HEK293 (cell line): ENCODE measurements around the gene CDC25A.

ENCODE experiments used
- CTCF ChIA-PET: fragments of 350-600 bp; formaldehyde crosslinking; extraction: SDS; loops from one replicate; lab custom pipeline; 2021; ENCODE audit warnings: antibody characterized with exemption; lab: Yijun Ruan, JAX
- POLR2A ChIA-PET: fragments of 300-600 bp; formaldehyde crosslinking; extraction: SDS; loops from one replicate; lab custom pipeline; 2020; ENCODE audit warnings: antibody characterized with exemption, inconsistent platforms; lab: Yijun Ruan, JAX
- H3K27ac ChIP-seq: fragments of 200-500 bp; sonication (Bioruptor generic); 2 replicates; pipeline ENCODE4 v1.5.1; 2014; ENCODE audit warnings: low read depth, low read length, control low read depth, inconsistent platforms; ENCODE audit errors: extremely low read depth
- H3K36me3 ChIP-seq, 2 experiments: fragments of 200-500 bp in 1 of 2; sonication (Bioruptor generic) in 1 of 2; 1 replicate in 1 of 2; 2 replicates in 1 of 2; pipeline ENCODE4 v1.5.1; 2014 to 2017; ENCODE audit warnings: inconsistent platforms in 2 of 2, low read length in 2 of 2; ENCODE audit not compliant: control insufficient read depth in 2 of 2, insufficient read depth in 1 of 2
- H3K4me1 ChIP-seq: fragments of 200-500 bp; sonication (Bioruptor generic); 2 replicates; pipeline ENCODE4 v1.5.1; 2014; ENCODE audit warnings: mild to moderate bottlenecking, low read length, inconsistent platforms; ENCODE audit not compliant: control insufficient read depth, insufficient read depth
- H3K4me3 ChIP-seq: 2 replicates; pipeline ENCODE4 v1.5.1; 2011; ENCODE audit warnings: low read depth, mild to moderate bottlenecking, control low read depth, low read length, moderate library complexity
- H3K9me3 ChIP-seq: fragments of 200-500 bp; sonication (Bioruptor generic); 2 replicates; pipeline ENCODE4 v1.5.1; 2014; ENCODE audit warnings: low read depth, low read length, inconsistent platforms; ENCODE audit not compliant: control insufficient read depth, insufficient read depth
- HOXD13 ChIP-seq: sonication (generic); formaldehyde crosslinking; IDR thresholded peaks from 2 replicates; pipeline ENCODE4 v1.8.0; 2022; ENCODE audit warnings: missing genetic modification reagents, borderline replicate concordance
- KLF10 ChIP-seq: fragments of 450-650 bp; IDR thresholded peaks from 2 replicates; pipeline ENCODE4 v1.5.1; 2018; ENCODE audit warnings: missing biosample characterization, mild to moderate bottlenecking, missing genetic modification characterization
- KLF8 ChIP-seq: fragments of 450-650 bp; formaldehyde crosslinking; IDR thresholded peaks from 2 replicates; pipeline ENCODE4 v1.5.1; 2016; ENCODE audit warnings: missing biosample characterization, missing genetic modification characterization
- MYNN ChIP-seq: fragments of 450-650 bp; formaldehyde crosslinking; IDR thresholded peaks from 2 replicates; pipeline ENCODE4 v1.5.1; 2016; ENCODE audit warnings: missing biosample characterization, missing genetic modification characterization, borderline replicate concordance
- SP3 ChIP-seq: fragments of 450-650 bp; formaldehyde crosslinking; IDR thresholded peaks from 2 replicates; pipeline ENCODE4 v1.5.1; 2016; ENCODE audit warnings: missing biosample characterization, missing genetic modification characterization
- ZBTB17 ChIP-seq: fragments of 450-650 bp; formaldehyde crosslinking; IDR thresholded peaks from 2 replicates; pipeline ENCODE4 v1.5.1; 2016; ENCODE audit warnings: missing biosample characterization, missing genetic modification characterization
- ZBTB44 ChIP-seq: fragments of 450-650 bp; IDR thresholded peaks from 2 replicates; pipeline ENCODE4 v1.5.1; 2018; ENCODE audit warnings: missing biosample characterization, mild to moderate bottlenecking, missing genetic modification characterization
- ZNF211 ChIP-seq: fragments of 450-650 bp; formaldehyde crosslinking; IDR thresholded peaks from 2 replicates; pipeline ENCODE4 v1.5.1; 2016; ENCODE audit warnings: low read depth, missing biosample characterization, missing genetic modification characterization
- ZNF23 ChIP-seq: fragments of 450-650 bp; formaldehyde crosslinking; IDR thresholded peaks from 2 replicates; pipeline ENCODE4 v1.5.1; 2016; ENCODE audit warnings: missing biosample characterization, missing genetic modification characterization, borderline replicate concordance
- ZNF366 ChIP-seq: fragments of 450-650 bp; formaldehyde crosslinking; conservative IDR thresholded peaks from 2 replicates; pipeline ENCODE4 v1.5.1; 2016; ENCODE audit warnings: missing biosample characterization, missing genetic modification characterization
- ZNF571 ChIP-seq: fragments of 450-650 bp; formaldehyde crosslinking; IDR thresholded peaks from 2 replicates; pipeline ENCODE4 v1.5.0; 2017; ENCODE audit warnings: missing biosample characterization, missing genetic modification characterization
- ZNF585B ChIP-seq: fragments of 450-650 bp; formaldehyde crosslinking; IDR thresholded peaks from 2 replicates; pipeline ENCODE4 v1.5.1; 2016; ENCODE audit warnings: missing biosample characterization, missing genetic modification characterization
- ZNF600 ChIP-seq: fragments of 450-650 bp; formaldehyde crosslinking; IDR thresholded peaks from 2 replicates; pipeline ENCODE4 v1.5.1; 2016; ENCODE audit warnings: missing biosample characterization, missing genetic modification characterization
- ZNF707 ChIP-seq: fragments of 450-650 bp; formaldehyde crosslinking; IDR thresholded peaks from 2 replicates; pipeline ENCODE4 v1.5.1; 2016; ENCODE audit warnings: missing biosample characterization, missing genetic modification characterization
- ZNF76 ChIP-seq: fragments of 450-650 bp; formaldehyde crosslinking; IDR thresholded peaks from 2 replicates; pipeline ENCODE4; 2016; ENCODE audit warnings: low read depth, missing biosample characterization, missing genetic modification characterization, borderline replicate concordance
- ZSCAN4 ChIP-seq: fragments of 450-650 bp; formaldehyde crosslinking; IDR thresholded peaks from 2 replicates; pipeline ENCODE4 v1.5.1; 2017; ENCODE audit warnings: missing biosample characterization, missing genetic modification characterization
- TF ChIP-seq, protein P1 (sequence below): fragments of 450-650 bp; formaldehyde crosslinking; optimal IDR thresholded peaks from 2 replicates; pipeline ENCODE3; 2016; ENCODE audit warnings: missing biosample characterization, mild to moderate bottlenecking, missing genetic modification characterization
- TF ChIP-seq, protein P2 (sequence below): fragments of 450-650 bp; formaldehyde crosslinking; IDR thresholded peaks from 2 replicates; pipeline ENCODE4 v1.5.0; 2017; ENCODE audit warnings: missing biosample characterization, missing genetic modification characterization, borderline replicate concordance
- TF ChIP-seq, protein P3 (sequence below): IDR thresholded peaks from 2 replicates; pipeline ENCODE4 v1.6.1; 2011; ENCODE audit warnings: mild to moderate bottlenecking, low read depth, low read length, borderline replicate concordance
- TF ChIP-seq, protein P4 (sequence below): fragments of 450-650 bp; formaldehyde crosslinking; IDR thresholded peaks from 2 replicates; pipeline ENCODE4 v1.5.1; 2017; ENCODE audit warnings: missing biosample characterization, missing genetic modification characterization

CDC25A gene

GRCh38 chr3:48188266-48189201 is at the start of gene CDC25A (continued):
- TF ChIP-seq MYNN (tag by site-specific recombination) (0 out of 2 replicates have a peak, but pooled peaks have one; percentile 27), KLF8 (peak; percentile 43; the same call in 1 of the 2 replicates), SP3 (tag by site-specific recombination) (peak; percentile 97), ZNF76 (tag by site-specific recombination) (peak; percentile 95), KLF10 (tag by site-specific recombination) (peak; percentile 89), ZNF571 (no peak), HOXD13 (CRISPR knock-in tag) (no peak), ZBTB44 (0 out of 2 replicates have a peak, but pooled peaks have one; percentile 9), ZNF211 (tag by site-specific recombination) (no peak), ZNF585B (tag by site-specific recombination) (no peak), ZSCAN4 (tag by site-specific recombination) (no peak)
- TF ChIP-seq, protein P1, sequence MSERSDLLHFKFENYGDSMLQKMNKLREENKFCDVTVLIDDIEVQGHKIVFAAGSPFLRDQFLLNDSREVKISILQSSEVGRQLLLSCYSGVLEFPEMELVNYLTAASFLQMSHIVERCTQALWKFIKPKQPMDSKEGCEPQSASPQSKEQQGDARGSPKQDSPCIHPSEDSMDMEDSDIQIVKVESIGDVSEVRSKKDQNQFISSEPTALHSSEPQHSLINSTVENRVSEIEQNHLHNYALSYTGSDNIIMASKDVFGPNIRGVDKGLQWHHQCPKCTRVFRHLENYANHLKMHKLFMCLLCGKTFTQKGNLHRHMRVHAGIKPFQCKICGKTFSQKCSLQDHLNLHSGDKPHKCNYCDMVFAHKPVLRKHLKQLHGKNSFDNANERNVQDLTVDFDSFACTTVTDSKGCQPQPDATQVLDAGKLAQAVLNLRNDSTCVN = peak; percentile 13
- TF ChIP-seq, all 188 proteins: peak for 41

DNA sequence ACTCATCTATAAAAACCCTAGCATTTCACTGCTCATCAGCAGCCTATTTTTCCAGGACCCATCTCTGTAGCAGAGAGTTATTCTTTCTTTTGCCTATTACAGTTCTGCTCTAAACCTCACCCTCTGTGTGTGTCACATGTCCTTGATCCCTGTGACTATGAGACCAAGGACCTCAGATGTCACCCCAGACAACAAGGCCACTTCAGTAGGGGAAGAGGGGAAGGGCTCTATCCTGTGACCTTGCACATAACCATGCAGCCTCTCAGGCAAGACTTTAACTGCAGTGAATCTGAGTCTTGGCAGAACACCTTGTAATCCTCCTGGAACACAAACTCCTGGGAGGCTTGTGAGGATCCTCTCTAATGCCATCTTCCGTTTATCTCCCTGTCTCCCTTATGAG is 48.3 kb upstream of the CDC25A start:
- no peak overlapping the region for H3K27ac ChIP-seq
- H3K4me3 ChIP-seq = no peak overlapping the region
- H3K9me3 ChIP-seq = no peaks in the 10 kb centered on the region
- H3K4me1 ChIP-seq = no peaks in the 10 kb centered on the region
- ChIA-PET CTCF (interaction anchor here (0.8 to 1.4 kb wide), 4 partner anchors 42 to 200 kb away, joined by 3 to 12 read pairs (median 5); no protein-coding TSS in a partner anchor), POLR2A (no interaction called here)
- H3K36me3 ChIP-seq = no peaks in the 10 kb centered on the region
- TF ChIP-seq ZBTB17 (tag by site-specific recombination) (no peak), ZNF23 (no peak), ZNF366 (no peak), ZNF600 (tag by site-specific recombination) (0 out of 2 replicates have a peak, but pooled peaks have one; percentile 25), ZNF707 (tag by site-specific recombination) (no peak)
- TF ChIP-seq, protein P1 = peak; percentile 9
- TF ChIP-seq, protein P2, sequence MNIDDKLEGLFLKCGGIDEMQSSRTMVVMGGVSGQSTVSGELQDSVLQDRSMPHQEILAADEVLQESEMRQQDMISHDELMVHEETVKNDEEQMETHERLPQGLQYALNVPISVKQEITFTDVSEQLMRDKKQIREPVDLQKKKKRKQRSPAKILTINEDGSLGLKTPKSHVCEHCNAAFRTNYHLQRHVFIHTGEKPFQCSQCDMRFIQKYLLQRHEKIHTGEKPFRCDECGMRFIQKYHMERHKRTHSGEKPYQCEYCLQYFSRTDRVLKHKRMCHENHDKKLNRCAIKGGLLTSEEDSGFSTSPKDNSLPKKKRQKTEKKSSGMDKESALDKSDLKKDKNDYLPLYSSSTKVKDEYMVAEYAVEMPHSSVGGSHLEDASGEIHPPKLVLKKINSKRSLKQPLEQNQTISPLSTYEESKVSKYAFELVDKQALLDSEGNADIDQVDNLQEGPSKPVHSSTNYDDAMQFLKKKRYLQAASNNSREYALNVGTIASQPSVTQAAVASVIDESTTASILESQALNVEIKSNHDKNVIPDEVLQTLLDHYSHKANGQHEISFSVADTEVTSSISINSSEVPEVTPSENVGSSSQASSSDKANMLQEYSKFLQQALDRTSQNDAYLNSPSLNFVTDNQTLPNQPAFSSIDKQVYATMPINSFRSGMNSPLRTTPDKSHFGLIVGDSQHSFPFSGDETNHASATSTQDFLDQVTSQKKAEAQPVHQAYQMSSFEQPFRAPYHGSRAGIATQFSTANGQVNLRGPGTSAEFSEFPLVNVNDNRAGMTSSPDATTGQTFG = no peak
- TF ChIP-seq, protein P3, sequence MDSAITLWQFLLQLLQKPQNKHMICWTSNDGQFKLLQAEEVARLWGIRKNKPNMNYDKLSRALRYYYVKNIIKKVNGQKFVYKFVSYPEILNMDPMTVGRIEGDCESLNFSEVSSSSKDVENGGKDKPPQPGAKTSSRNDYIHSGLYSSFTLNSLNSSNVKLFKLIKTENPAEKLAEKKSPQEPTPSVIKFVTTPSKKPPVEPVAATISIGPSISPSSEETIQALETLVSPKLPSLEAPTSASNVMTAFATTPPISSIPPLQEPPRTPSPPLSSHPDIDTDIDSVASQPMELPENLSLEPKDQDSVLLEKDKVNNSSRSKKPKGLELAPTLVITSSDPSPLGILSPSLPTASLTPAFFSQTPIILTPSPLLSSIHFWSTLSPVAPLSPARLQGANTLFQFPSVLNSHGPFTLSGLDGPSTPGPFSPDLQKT = no peak
- TF ChIP-seq, protein P4, sequence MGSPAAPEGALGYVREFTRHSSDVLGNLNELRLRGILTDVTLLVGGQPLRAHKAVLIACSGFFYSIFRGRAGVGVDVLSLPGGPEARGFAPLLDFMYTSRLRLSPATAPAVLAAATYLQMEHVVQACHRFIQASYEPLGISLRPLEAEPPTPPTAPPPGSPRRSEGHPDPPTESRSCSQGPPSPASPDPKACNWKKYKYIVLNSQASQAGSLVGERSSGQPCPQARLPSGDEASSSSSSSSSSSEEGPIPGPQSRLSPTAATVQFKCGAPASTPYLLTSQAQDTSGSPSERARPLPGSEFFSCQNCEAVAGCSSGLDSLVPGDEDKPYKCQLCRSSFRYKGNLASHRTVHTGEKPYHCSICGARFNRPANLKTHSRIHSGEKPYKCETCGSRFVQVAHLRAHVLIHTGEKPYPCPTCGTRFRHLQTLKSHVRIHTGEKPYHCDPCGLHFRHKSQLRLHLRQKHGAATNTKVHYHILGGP (tag by site-specific recombination) = no peak
